ENCODE results near the gene NFIB.

The NFIB gene

DNA sequence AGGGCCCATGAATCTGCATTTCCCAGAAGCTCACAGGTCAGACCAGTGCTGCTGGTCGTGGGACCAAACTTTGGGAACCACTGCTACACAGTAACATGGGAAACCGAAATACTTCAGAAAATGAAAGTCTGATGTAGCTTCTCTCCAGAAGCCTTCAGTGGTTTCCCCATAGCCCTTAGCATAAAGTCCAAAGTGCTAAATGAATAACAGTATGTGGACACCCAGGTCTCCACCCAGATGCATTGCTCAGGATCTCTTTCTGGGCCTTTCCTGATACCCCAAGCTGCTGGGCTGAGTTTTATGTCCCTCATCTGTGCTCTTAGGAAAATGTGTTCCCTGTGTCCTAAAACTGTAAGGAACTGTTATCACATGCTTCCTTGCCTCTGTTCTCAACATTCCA, 100.4 kb downstream of the NFIB start:
- Histone ChIP-seq H3K4me3 (ENCODE audit: low read length in 2 of 2) (no peak overlapping the region), H3K9me3 (ENCODE audit: control insufficient read depth in 2 of 2, low read length in 2 of 2) (no peaks in the 10 kb centered on the region), H3K27ac (ENCODE audit: low read length) (no peak overlapping the region), H3K27me3 (ENCODE audit: control insufficient read depth in 1 of 2, insufficient read depth in 2 of 2, low read length in 2 of 2) (no peaks in the 10 kb centered on the region), H3K4me1 (ENCODE audit: control insufficient read depth, insufficient read depth, low read length) (peaks cover 5% of the 10 kb centered on the region), H3K9ac (ENCODE audit: low read length in 2 of 2) (no peak overlapping the region), H3K36me3 (ENCODE audit: control insufficient read depth in 2 of 2, insufficient read depth in 2 of 2, low read length in 2 of 2) (no peaks in the 10 kb centered on the region)

GRCh38 chr9:14212697-14213420, 101.1 kb downstream of the NFIB start:
- no peak overlapping the region for H3K27ac ChIP-seq (ENCODE audit: low read length)
- no peaks in the 10 kb centered on the region for H3K36me3 ChIP-seq (ENCODE audit: control insufficient read depth in 2 of 2, insufficient read depth in 2 of 2, low read length in 2 of 2)
- no peak overlapping the region for H3K4me3 ChIP-seq (ENCODE audit: low read length in 2 of 2)
- no peak overlapping the region for H3K9ac ChIP-seq (ENCODE audit: low read length in 2 of 2)
- peaks cover 5% of the 10 kb centered on the region for H3K4me1 ChIP-seq (ENCODE audit: control insufficient read depth, insufficient read depth, low read length)
- no peaks in the 10 kb centered on the region for H3K27me3 ChIP-seq (ENCODE audit: control insufficient read depth in 1 of 2, insufficient read depth in 2 of 2, low read length in 2 of 2)
- H3K9me3 ChIP-seq (ENCODE audit: control insufficient read depth in 2 of 2, low read length in 2 of 2): no peaks in the 10 kb centered on the region

DNA sequence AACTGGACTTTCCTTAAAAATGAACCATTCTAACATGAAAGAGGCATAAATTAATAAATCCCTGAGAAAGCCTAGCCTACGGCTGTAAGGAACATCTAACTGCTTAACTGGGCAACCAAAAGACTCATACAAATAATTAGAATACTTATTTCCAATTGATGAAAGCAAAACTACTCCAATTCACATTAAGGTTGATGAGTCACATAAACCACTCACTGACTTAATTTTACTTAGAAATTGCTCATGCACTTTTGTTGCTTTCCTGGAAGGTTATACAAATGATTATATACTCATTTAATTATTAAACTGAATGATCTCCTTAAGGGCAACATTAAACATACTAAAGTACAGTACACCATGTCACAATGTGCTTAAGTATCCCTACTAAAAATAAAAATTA, 101.9 kb downstream of the NFIB start:
- no peaks in the 10 kb centered on the region for H3K9me3 ChIP-seq (ENCODE audit: control insufficient read depth in 2 of 2, low read length in 2 of 2)
- H3K27me3 ChIP-seq (ENCODE audit: control insufficient read depth in 1 of 2, insufficient read depth in 2 of 2, low read length in 2 of 2): no peaks in the 10 kb centered on the region
- peaks cover 9% of the 10 kb centered on the region for H3K4me1 ChIP-seq (ENCODE audit: control insufficient read depth, insufficient read depth, low read length)
- no peak overlapping the region for H3K27ac ChIP-seq (ENCODE audit: low read length)
- no peak overlapping the region for H3K4me3 ChIP-seq (ENCODE audit: low read length in 2 of 2)
- H3K9ac ChIP-seq (ENCODE audit: low read length in 2 of 2): no peak overlapping the region
- no peaks in the 10 kb centered on the region for H3K36me3 ChIP-seq (ENCODE audit: control insufficient read depth in 2 of 2, insufficient read depth in 2 of 2, low read length in 2 of 2)

DNA sequence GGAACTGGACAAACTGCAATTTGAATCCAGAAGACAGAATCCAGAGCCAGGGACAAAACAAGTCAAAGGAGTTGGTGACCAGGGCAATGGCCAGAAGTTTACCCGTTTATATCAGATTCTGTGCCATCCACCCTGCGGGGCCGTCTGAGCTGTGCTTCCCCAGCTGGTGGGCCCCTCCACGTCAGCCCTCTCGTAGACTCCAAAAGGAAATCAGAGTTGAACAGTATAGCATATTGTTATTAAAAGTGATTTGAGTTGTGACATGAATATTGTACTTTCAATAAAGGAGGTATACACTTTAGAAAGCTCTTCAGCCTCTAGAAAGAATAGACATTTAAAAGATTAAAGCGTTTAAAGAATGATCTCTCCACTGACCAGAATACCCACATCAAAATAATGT, 102.4 kb downstream of the NFIB start:
- Histone ChIP-seq H3K4me3 (ENCODE audit: low read length in 2 of 2) (no peak overlapping the region), H3K9me3 (ENCODE audit: control insufficient read depth in 2 of 2, low read length in 2 of 2) (no peaks in the 10 kb centered on the region), H3K36me3 (ENCODE audit: control insufficient read depth in 2 of 2, insufficient read depth in 2 of 2, low read length in 2 of 2) (no peaks in the 10 kb centered on the region), H3K27me3 (ENCODE audit: control insufficient read depth in 1 of 2, insufficient read depth in 2 of 2, low read length in 2 of 2) (no peaks in the 10 kb centered on the region), H3K27ac (ENCODE audit: low read length) (no peak overlapping the region), H3K9ac (ENCODE audit: low read length in 2 of 2) (no peak overlapping the region), H3K4me1 (ENCODE audit: control insufficient read depth, insufficient read depth, low read length) (peaks cover 10% of the 10 kb centered on the region)

DNA sequence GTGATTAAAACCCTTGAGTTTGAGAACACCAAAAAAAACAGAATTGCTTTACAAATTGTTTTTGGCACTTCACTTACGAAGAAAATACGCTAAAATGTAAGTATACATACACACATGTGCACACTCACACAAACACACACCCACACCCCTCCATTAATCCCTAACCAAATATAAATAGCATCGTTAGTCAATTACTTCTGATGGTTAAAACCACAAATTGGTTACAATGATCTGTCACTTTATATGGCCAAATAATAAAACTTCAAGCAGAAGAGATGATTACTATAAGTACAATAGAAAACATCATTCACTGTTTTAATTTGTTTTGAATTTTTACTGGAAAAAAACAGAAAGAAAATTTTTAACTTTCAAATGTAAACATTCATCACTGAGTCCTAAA, 103.5 kb downstream of the NFIB start:
- no peak overlapping the region for H3K9ac ChIP-seq (ENCODE audit: low read length in 2 of 2)
- no peak overlapping the region for H3K4me3 ChIP-seq (ENCODE audit: low read length in 2 of 2)
- peaks cover 17% of the 10 kb centered on the region for H3K4me1 ChIP-seq (ENCODE audit: control insufficient read depth, insufficient read depth, low read length)
- no peaks in the 10 kb centered on the region for H3K36me3 ChIP-seq (ENCODE audit: control insufficient read depth in 2 of 2, insufficient read depth in 2 of 2, low read length in 2 of 2)
- H3K9me3 ChIP-seq (ENCODE audit: control insufficient read depth in 2 of 2, low read length in 2 of 2): no peaks in the 10 kb centered on the region
- no peak overlapping the region for H3K27ac ChIP-seq (ENCODE audit: low read length)
- no peaks in the 10 kb centered on the region for H3K27me3 ChIP-seq (ENCODE audit: control insufficient read depth in 1 of 2, insufficient read depth in 2 of 2, low read length in 2 of 2)

DNA sequence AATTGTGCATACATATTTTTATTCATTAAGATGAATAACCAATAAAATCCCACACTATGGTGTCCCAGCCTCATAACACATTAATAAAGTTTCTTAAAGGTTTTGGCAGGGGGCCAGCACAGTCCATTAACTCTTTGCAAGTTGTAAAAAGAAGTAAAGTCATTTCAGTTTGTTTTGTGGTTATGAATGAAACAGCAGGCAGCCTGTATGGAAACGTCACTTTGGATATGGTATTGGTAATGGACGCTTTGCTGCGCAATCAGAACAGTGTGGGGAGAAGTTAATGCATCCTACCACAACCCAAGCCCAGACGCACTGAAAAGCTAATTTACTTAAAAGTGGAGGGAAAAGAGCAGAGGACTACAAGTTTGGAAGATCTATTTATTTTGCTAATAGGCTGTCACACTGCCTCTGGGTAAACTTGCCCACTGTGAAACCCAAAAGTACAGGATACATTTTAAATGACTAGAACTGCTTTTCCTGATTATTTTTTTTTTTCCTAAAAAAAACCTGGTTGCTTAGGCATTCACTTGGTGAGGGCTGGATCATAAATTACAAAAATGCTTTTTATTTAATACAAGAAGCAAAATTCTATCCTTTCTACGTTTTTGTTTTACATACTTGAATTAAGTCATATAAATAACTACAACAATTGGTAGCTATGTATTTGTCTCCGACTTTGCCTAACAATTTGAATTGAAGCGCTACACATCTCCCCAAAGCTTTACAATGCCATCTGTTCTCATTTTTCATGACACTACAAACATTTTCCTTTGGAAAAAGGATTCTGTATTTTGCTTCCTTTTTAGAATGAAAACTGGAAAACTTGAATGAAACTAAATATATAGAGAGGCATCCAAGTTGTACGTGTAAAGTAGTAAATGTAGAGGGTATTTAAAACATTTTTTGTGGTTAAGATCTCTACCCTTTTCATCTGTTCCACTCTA, 104.3 kb downstream of the NFIB start:
- Histone ChIP-seq H3K9me3 (ENCODE audit: control insufficient read depth in 2 of 2, low read length in 2 of 2) (no peaks in the 10 kb centered on the region), H3K27ac (ENCODE audit: low read length) (no peak overlapping the region), H3K4me3 (ENCODE audit: low read length in 2 of 2) (no peak overlapping the region), H3K27me3 (ENCODE audit: control insufficient read depth in 1 of 2, insufficient read depth in 2 of 2, low read length in 2 of 2) (no peaks in the 10 kb centered on the region), H3K9ac (ENCODE audit: low read length in 2 of 2) (no peak overlapping the region), H3K4me1 (ENCODE audit: control insufficient read depth, insufficient read depth, low read length) (peaks cover 21% of the 10 kb centered on the region), H3K36me3 (ENCODE audit: control insufficient read depth in 2 of 2, insufficient read depth in 2 of 2, low read length in 2 of 2) (no peaks in the 10 kb centered on the region)

- H3K4me1 ChIP-seq (ENCODE audit: control insufficient read depth, insufficient read depth, low read length): peaks cover 27% of the 10 kb centered on the region
- H3K9ac ChIP-seq (ENCODE audit: low read length in 2 of 2): no peak overlapping the region
- H3K36me3 ChIP-seq (ENCODE audit: control insufficient read depth in 2 of 2, insufficient read depth in 2 of 2, low read length in 2 of 2): no peaks in the 10 kb centered on the region
- H3K27ac ChIP-seq (ENCODE audit: low read length): no peak overlapping the region
- H3K9me3 ChIP-seq (ENCODE audit: control insufficient read depth in 2 of 2, low read length in 2 of 2): no peaks in the 10 kb centered on the region
- H3K4me3 ChIP-seq (ENCODE audit: low read length in 2 of 2): no peak overlapping the region
- H3K27me3 ChIP-seq (ENCODE audit: control insufficient read depth in 1 of 2, insufficient read depth in 2 of 2, low read length in 2 of 2): no peaks in the 10 kb centered on the region
These were observed 106.5 kb downstream of the NFIB start for GRCh38 chr9:14207352-14207995.

- Histone ChIP-seq H3K4me1 (ENCODE audit: control insufficient read depth, insufficient read depth, low read length) (peaks cover 33% of the 10 kb centered on the region), H3K27me3 (ENCODE audit: control insufficient read depth in 1 of 2, insufficient read depth in 2 of 2, low read length in 2 of 2) (no peaks in the 10 kb centered on the region), H3K36me3 (ENCODE audit: control insufficient read depth in 2 of 2, insufficient read depth in 2 of 2, low read length in 2 of 2) (no peaks in the 10 kb centered on the region), H3K9me3 (ENCODE audit: control insufficient read depth in 2 of 2, low read length in 2 of 2) (no peaks in the 10 kb centered on the region), H3K9ac (ENCODE audit: low read length in 2 of 2) (no peak overlapping the region), H3K27ac (ENCODE audit: low read length) (no peak overlapping the region), H3K4me3 (ENCODE audit: low read length in 2 of 2) (no peak overlapping the region)
These were observed 108.5 kb downstream of the NFIB start for GRCh38 chr9:14205463-14205862.

DNA sequence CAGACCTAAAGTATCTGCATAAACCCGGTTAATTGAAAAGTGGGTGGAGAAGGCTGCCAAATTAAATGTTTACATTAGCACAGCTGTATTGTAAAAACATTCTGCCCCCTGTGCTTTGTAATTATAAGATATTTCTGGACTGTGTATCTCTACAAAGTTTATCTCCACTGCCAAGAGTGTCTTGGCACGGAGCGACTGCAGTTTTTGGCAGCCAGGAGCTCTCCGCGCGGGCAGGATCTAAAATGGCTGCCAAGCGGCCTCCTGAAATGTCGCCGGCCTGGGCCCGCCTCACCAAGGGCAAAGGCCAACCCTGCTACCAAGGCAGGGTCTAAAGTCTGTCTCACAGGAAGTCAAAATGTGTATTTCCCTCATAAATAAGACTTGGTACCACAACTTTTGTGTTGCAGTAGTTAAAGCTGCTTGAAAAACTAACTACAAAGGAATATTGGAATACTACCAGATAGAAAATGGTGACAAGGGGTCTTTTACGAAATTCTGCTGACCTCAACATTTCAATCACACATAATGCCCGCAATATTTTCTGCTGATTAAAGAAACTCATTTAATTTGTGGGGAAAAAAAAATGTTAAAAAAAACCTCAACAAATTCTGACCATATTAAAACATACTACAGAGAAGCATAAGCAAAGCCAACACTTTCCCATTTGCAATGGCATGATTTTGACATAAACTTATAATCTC, 110.4 kb downstream of the NFIB start:
- Histone ChIP-seq H3K9ac (ENCODE audit: low read length in 2 of 2) (peak overlapping the region in 1 of 2 donors; percentile 20), H3K9me3 (ENCODE audit: control insufficient read depth in 2 of 2, low read length in 2 of 2) (no peaks in the 10 kb centered on the region), H3K27ac (ENCODE audit: low read length) (peak overlapping the region; percentile 58), H3K4me3 (ENCODE audit: low read length in 2 of 2) (peak overlapping the region; percentile 33 to 52), H3K36me3 (ENCODE audit: control insufficient read depth in 2 of 2, insufficient read depth in 2 of 2, low read length in 2 of 2) (no peaks in the 10 kb centered on the region), H3K4me1 (ENCODE audit: control insufficient read depth, insufficient read depth, low read length) (peaks cover 42% of the 10 kb centered on the region), H3K27me3 (ENCODE audit: control insufficient read depth in 1 of 2, insufficient read depth in 2 of 2, low read length in 2 of 2) (no peaks in the 10 kb centered on the region)

DNA sequence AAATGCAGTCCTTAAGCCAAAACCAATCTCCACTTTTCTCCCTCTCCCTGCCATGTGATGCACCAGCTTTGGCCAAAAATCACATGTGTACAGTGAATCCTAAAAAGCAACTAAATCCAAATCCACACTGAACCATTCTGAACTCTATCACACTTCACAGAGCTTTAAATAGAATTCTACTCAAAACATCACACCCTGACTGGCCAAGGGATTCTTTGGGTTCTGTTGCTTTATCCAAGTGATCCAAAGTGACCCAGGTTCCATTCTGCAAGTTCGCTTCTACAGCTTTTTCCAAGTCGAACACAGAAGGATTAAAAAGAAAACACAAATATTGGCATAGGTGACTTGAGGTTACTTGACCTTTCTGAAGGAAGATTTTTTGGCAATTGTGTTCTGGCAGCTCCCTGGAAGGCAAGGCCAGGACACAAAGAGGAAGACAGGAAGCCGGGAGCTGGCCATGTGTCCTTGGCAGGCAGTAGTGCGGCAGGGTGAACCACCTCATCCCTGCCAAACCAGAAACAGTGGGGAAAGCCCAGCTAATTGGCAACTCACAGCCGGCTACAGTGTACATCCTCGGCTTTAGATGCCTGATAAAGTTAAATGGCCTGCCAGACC, 115.0 kb downstream of the NFIB start:
- peak overlapping the region; percentile 6 to 7 for H3K9ac ChIP-seq (ENCODE audit: low read length in 2 of 2)
- H3K36me3 ChIP-seq (ENCODE audit: control insufficient read depth in 2 of 2, insufficient read depth in 2 of 2, low read length in 2 of 2): no peaks in the 10 kb centered on the region
- peak overlapping the region; percentile 5 to 40 for H3K4me3 ChIP-seq (ENCODE audit: low read length in 2 of 2)
- peaks cover 38% of the 10 kb centered on the region for H3K4me1 ChIP-seq (ENCODE audit: control insufficient read depth, insufficient read depth, low read length)
- no peaks in the 10 kb centered on the region for H3K9me3 ChIP-seq (ENCODE audit: control insufficient read depth in 2 of 2, low read length in 2 of 2)
- H3K27ac ChIP-seq (ENCODE audit: low read length): peak overlapping the region; percentile 42
- H3K27me3 ChIP-seq (ENCODE audit: control insufficient read depth in 1 of 2, insufficient read depth in 2 of 2, low read length in 2 of 2): no peaks in the 10 kb centered on the region
